Measurements from ENCODE around the gene CEACAM19.
A peak's percentile ranks its signal among the peaks of the same experiment; 100 is the strongest.

Gene CEACAM19

GRCh38 chr19:44640518-44640917 lies 30.8 kb upstream of the CEACAM19 start:
- peaks cover 2% of the 10 kb centered on the region for H3K4me1 Mint-ChIP-seq (ENCODE audit: low read depth)

GRCh38 chr19:44641501-44642265 lies 29.6 kb upstream of the CEACAM19 start:
- Mint-ChIP-seq H3K27me3 (no peaks in the 10 kb centered on the region), H3K36me3 (no peaks in the 10 kb centered on the region), H3K27ac (no peak overlapping the region), H3K4me3 (no peak overlapping the region), H3K4me1 (ENCODE audit: low read depth) (peaks cover 4% of the 10 kb centered on the region), H3K9me3 (ENCODE audit: low read depth) (no peaks in the 10 kb centered on the region)

More at GRCh38 chr19:44640518-44640917, 30.8 kb upstream of the CEACAM19 start:
- H3K36me3 Mint-ChIP-seq = no peaks in the 10 kb centered on the region
- H3K27ac Mint-ChIP-seq = no peak overlapping the region
- H3K4me3 Mint-ChIP-seq = no peak overlapping the region
- H3K27me3 Mint-ChIP-seq = no peaks in the 10 kb centered on the region
- H3K9me3 Mint-ChIP-seq (ENCODE audit: low read depth) = no peaks in the 10 kb centered on the region

GRCh38 chr19:44642377-44642776 lies 28.9 kb upstream of the CEACAM19 start:
- Mint-ChIP-seq H3K9me3 (ENCODE audit: low read depth) (no peaks in the 10 kb centered on the region), H3K27me3 (no peaks in the 10 kb centered on the region), H3K4me3 (no peak overlapping the region), H3K4me1 (ENCODE audit: low read depth) (peaks cover 4% of the 10 kb centered on the region), H3K36me3 (no peaks in the 10 kb centered on the region), H3K27ac (no peak overlapping the region)

GRCh38 chr19:44643605-44644401 lies 27.5 kb upstream of the CEACAM19 start, which contains the start of gene PVR:
PVR (plus strand) TSS chr19:44643910; CDS start chr19:44644097, 187 bp downstream.
- Mint-ChIP-seq H3K27ac (no peak within 1 kb of the TSS), H3K36me3 (no peaks in the 10 kb centered on the region), H3K27me3 (no peaks in the 10 kb centered on the region), H3K9me3 (ENCODE audit: low read depth) (no peaks in the 10 kb centered on the region), H3K4me1 (ENCODE audit: low read depth) (peaks cover 4% of the 10 kb centered on the region), H3K4me3 (peak within 1 kb of the TSS; percentile 84)

DNA sequence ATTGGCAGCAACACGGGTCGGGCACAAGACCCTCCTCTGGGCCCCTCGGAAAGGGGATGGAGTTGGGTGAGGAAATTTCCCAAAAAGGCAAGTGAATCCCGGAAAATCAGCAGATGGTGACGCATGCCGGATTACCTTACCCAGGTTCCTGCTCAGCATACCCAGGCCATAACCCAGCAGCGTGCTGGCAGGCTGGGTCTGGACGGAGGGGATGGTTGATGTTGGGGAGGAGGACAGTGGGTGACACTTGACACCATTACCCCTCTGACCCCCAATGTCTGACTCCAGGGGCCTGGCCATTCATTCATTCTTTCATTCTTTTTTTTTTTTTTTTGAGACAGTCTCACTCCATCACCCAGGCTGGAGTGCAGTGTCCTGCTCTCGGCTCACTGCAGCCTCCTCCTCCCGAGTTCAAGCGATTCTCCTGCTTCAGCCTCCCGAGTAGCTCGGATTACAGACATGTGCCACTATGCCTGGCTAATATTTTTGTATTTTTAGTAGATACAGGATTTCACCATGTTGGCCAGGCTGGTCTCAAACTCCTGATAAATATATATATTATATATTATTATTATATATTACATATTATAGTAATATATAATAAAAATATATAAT lies 26.8 kb upstream of the CEACAM19 start:
- no peaks in the 10 kb centered on the region for H3K36me3 Mint-ChIP-seq

GRCh38 chr19:44645407-44646048 lies 25.8 kb upstream of the CEACAM19 start:
- peaks cover 4% of the 10 kb centered on the region for H3K4me1 Mint-ChIP-seq (ENCODE audit: low read depth)
- no peaks in the 10 kb centered on the region for H3K36me3 Mint-ChIP-seq
- no peaks in the 10 kb centered on the region for H3K9me3 Mint-ChIP-seq (ENCODE audit: low read depth)
- no peak overlapping the region for H3K27ac Mint-ChIP-seq
- H3K4me3 Mint-ChIP-seq = peak overlapping the region; percentile 23
- no peaks in the 10 kb centered on the region for H3K27me3 Mint-ChIP-seq

More for the DNA sequence above, 26.8 kb upstream of the CEACAM19 start:
- H3K4me3 Mint-ChIP-seq = peak overlapping the region; percentile 84
- H3K4me1 Mint-ChIP-seq (ENCODE audit: low read depth) = peaks cover 4% of the 10 kb centered on the region
- no peaks in the 10 kb centered on the region for H3K9me3 Mint-ChIP-seq (ENCODE audit: low read depth)
- no peaks in the 10 kb centered on the region for H3K27me3 Mint-ChIP-seq
- H3K27ac Mint-ChIP-seq = no peak overlapping the region

- Mint-ChIP-seq H3K27ac (no peak overlapping the region), H3K4me1 (ENCODE audit: low read depth) (peaks cover 4% of the 10 kb centered on the region), H3K4me3 (no peak overlapping the region), H3K27me3 (no peaks in the 10 kb centered on the region), H3K9me3 (ENCODE audit: low read depth) (no peaks in the 10 kb centered on the region), H3K36me3 (no peaks in the 10 kb centered on the region)
Measured at GRCh38 chr19:44646049-44646416, 25.2 kb upstream of the CEACAM19 start.

- no peak overlapping the region for H3K27ac Mint-ChIP-seq
- H3K27me3 Mint-ChIP-seq = no peaks in the 10 kb centered on the region
- H3K9me3 Mint-ChIP-seq (ENCODE audit: low read depth) = no peaks in the 10 kb centered on the region
- no peak overlapping the region for H3K4me3 Mint-ChIP-seq
- H3K36me3 Mint-ChIP-seq = no peaks in the 10 kb centered on the region
- H3K4me1 Mint-ChIP-seq (ENCODE audit: low read depth) = peaks cover 4% of the 10 kb centered on the region
Measured at GRCh38 chr19:44647144-44647543, 24.1 kb upstream of the CEACAM19 start.

DNA sequence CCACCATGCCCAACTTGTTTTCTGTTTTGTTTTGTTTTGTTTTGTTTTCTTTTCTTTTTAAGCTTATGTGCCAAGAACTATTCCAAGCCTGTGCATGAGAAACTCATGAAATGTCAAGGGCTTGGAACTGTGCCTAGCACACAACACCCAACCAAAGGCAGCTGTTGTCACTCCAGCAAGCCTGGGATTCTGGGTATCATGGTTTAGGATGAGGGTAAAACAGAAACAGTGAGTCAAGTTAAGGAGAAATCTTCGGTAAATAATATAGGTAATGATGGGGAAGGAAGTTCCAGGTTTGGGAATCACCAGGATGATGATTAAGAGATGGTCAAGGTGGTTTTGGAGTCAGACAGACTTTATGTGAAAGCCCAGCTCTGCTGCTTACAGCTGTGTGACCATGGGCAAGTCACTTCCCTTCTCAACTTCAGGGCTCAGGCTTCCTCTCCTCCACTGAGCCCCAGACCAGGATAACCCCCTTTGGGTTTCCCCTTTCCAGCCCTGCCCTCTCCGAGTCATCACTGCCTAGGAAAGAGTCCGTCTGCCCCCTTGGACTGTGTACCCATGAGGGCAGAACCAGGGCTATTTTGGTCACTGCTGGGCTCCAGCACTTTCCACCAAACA lies 22.5 kb upstream of the CEACAM19 start:
- Mint-ChIP-seq H3K27ac (no peak overlapping the region), H3K4me3 (no peak overlapping the region), H3K9me3 (ENCODE audit: low read depth) (no peaks in the 10 kb centered on the region), H3K4me1 (ENCODE audit: low read depth) (peaks cover 4% of the 10 kb centered on the region), H3K36me3 (no peaks in the 10 kb centered on the region), H3K27me3 (no peaks in the 10 kb centered on the region)

- H3K27ac Mint-ChIP-seq = no peak overlapping the region
- H3K27me3 Mint-ChIP-seq = no peaks in the 10 kb centered on the region
- no peak overlapping the region for H3K4me3 Mint-ChIP-seq
- peaks cover 8% of the 10 kb centered on the region for H3K4me1 Mint-ChIP-seq (ENCODE audit: low read depth)
- no peaks in the 10 kb centered on the region for H3K9me3 Mint-ChIP-seq (ENCODE audit: low read depth)
- no peaks in the 10 kb centered on the region for H3K36me3 Mint-ChIP-seq
Measured at GRCh38 chr19:44649578-44650145, 21.6 kb upstream of the CEACAM19 start.

DNA sequence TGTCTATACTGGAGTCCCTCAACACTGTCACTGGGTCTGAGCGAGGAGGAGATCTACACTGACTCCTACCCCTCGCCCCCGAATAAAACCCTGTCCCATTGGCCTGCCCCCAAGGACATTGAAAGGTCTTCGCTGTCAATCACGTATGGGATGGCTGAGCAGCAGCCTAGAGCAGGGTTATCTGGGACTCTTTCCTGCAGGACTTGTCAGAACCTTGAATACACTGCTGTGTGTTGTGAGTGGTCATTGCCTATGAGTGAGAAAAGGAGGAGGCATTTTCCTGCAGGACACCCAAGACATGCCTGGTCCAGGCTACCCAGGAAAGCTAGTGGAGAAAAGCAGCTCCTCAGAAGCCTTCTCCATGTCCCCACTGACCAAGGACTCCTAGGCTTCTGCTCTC lies 17.9 kb upstream of the CEACAM19 start:
- peaks cover 2% of the 10 kb centered on the region for H3K36me3 Mint-ChIP-seq
- no peak overlapping the region for H3K4me3 Mint-ChIP-seq
- peaks cover 9% of the 10 kb centered on the region for H3K4me1 Mint-ChIP-seq (ENCODE audit: low read depth)
- H3K9me3 Mint-ChIP-seq (ENCODE audit: low read depth) = no peaks in the 10 kb centered on the region
- no peak overlapping the region for H3K27ac Mint-ChIP-seq
- H3K27me3 Mint-ChIP-seq = no peaks in the 10 kb centered on the region

- no peak overlapping the region for H3K27ac Mint-ChIP-seq
- peaks cover 2% of the 10 kb centered on the region for H3K36me3 Mint-ChIP-seq
- peaks cover 9% of the 10 kb centered on the region for H3K4me1 Mint-ChIP-seq (ENCODE audit: low read depth)
- no peaks in the 10 kb centered on the region for H3K27me3 Mint-ChIP-seq
- H3K9me3 Mint-ChIP-seq (ENCODE audit: low read depth) = no peaks in the 10 kb centered on the region
- no peak overlapping the region for H3K4me3 Mint-ChIP-seq
Measured at GRCh38 chr19:44653977-44654774, 17.1 kb upstream of the CEACAM19 start.

- Mint-ChIP-seq H3K9me3 (ENCODE audit: low read depth) (no peaks in the 10 kb centered on the region), H3K27me3 (no peaks in the 10 kb centered on the region), H3K4me3 (no peak overlapping the region), H3K4me1 (ENCODE audit: low read depth) (peaks cover 9% of the 10 kb centered on the region), H3K36me3 (peaks cover 2% of the 10 kb centered on the region), H3K27ac (no peak overlapping the region)
Measured at GRCh38 chr19:44657211-44657921, 13.9 kb upstream of the CEACAM19 start.
